ENCODE data around the gene NPTX1.

DNA sequence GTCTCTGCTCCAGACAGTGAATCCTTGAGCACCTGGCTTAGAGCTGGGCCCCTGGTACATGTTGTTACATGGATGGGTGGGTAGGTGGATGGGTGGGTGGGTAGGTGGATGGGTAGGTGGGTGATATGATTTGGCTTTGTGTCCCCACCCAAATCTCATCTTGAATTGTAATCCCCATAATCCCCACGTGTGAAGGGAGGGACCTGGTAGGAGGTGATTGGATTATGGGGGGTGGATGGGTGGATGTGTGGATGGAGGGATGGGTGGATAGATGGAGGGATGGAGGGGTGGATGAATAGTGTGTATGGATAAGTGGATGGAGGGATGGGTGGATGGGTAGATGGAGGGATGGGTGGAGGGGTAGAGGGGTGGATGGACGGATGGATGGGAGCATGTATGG lies 26.6 kb upstream of the NPTX1 start:
- no peak for TF ChIP-seq CTCF (IDR thresholded peaks at IDR 0.05; ENCODE audit: low read depth, low read length, poor library complexity, severe bottlenecking)
- TF ChIP-seq EZH2phosphoT487 (IDR thresholded peaks at IDR 0.05; ENCODE audit: borderline replicate concordance, low read length): no peak

All from DOHH2 (cell line).